Measurements from ENCODE around the gene RAD51B. TPM values are rescaled to one million over a fixed set of nuclear protein-coding genes. Genes with fewer than 3 reads are reported as not detected.

RAD51B gene
- total and polyA plus RNA-seq, 2 of the 13 experiments (the other 11 are each of a cell fraction or from before 2014, with no cell fraction given) = 7.0 to 9.5 TPM

GRCh38 chr14:67819563-67820421 lies at the start of gene RAD51B (continued):
- TF ChIP-seq ZBTB42 (CRISPR knock-in tag; IDR thresholded peaks at IDR 0.05) (no peak), ZNF251 (CRISPR knock-in tag; IDR thresholded peaks at IDR 0.05) (no peak), KAT8 (CRISPR knock-in tag; IDR thresholded peaks at IDR 0.05) (peak; percentile 86), TAF15 (IDR thresholded peaks at IDR 0.05; ENCODE audit: low read depth, low read length, poor library complexity, severe bottlenecking) (no peak), SATB2 (CRISPR knock-in tag; IDR thresholded peaks at IDR 0.05) (no peak), RAD21 (CRISPR knock-in tag; IDR thresholded peaks at IDR 0.05) (no peak), RFXANK (CRISPR knock-in tag; IDR thresholded peaks at IDR 0.05) (no peak), MXI1 (IDR thresholded peaks at IDR 0.05; ENCODE audit: borderline replicate concordance, low read depth, low read length) (no peak), ZBTB21 (CRISPR knock-in tag; IDR thresholded peaks at IDR 0.05) (no peak), TBP (CRISPR knock-in tag; IDR thresholded peaks at IDR 0.05) (no peak), TARDBP (CRISPR knock-in tag; IDR thresholded peaks at IDR 0.05) (peak; percentile 64; the same call in 1 of the 2 replicates), ZNF343 (CRISPR knock-in tag; IDR thresholded peaks at IDR 0.05) (no peak), ZNF274 (CRISPR knock-in tag; IDR thresholded peaks at IDR 0.05) (no peak; the same call in 1 of the 2 replicates), GLMP (CRISPR knock-in tag; IDR thresholded peaks at IDR 0.05; ENCODE audit: borderline replicate concordance) (no peak), FOXP1 (IDR thresholded peaks at IDR 0.05) (no peak), FOXP1 (CRISPR knock-in tag; IDR thresholded peaks at IDR 0.05) (no peak), ATF7-NPFF (CRISPR knock-in tag; IDR thresholded peaks at IDR 0.05; ENCODE audit: low read depth) (no peak), ZC3H4 (CRISPR knock-in tag; IDR thresholded peaks at IDR 0.05; ENCODE audit: borderline replicate concordance) (no peak)
- TF ChIP-seq, protein P1, sequence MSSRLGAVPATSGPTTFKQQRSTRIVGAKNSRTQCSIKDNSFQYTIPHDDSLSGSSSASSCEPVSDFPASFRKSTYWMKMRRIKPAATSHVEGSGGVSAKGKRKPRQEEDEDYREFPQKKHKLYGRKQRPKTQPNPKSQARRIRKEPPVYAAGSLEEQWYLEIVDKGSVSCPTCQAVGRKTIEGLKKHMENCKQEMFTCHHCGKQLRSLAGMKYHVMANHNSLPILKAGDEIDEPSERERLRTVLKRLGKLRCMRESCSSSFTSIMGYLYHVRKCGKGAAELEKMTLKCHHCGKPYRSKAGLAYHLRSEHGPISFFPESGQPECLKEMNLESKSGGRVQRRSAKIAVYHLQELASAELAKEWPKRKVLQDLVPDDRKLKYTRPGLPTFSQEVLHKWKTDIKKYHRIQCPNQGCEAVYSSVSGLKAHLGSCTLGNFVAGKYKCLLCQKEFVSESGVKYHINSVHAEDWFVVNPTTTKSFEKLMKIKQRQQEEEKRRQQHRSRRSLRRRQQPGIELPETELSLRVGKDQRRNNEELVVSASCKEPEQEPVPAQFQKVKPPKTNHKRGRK (CRISPR knock-in tag; IDR thresholded peaks at IDR 0.05) = no peak
- TF ChIP-seq, protein P2, sequence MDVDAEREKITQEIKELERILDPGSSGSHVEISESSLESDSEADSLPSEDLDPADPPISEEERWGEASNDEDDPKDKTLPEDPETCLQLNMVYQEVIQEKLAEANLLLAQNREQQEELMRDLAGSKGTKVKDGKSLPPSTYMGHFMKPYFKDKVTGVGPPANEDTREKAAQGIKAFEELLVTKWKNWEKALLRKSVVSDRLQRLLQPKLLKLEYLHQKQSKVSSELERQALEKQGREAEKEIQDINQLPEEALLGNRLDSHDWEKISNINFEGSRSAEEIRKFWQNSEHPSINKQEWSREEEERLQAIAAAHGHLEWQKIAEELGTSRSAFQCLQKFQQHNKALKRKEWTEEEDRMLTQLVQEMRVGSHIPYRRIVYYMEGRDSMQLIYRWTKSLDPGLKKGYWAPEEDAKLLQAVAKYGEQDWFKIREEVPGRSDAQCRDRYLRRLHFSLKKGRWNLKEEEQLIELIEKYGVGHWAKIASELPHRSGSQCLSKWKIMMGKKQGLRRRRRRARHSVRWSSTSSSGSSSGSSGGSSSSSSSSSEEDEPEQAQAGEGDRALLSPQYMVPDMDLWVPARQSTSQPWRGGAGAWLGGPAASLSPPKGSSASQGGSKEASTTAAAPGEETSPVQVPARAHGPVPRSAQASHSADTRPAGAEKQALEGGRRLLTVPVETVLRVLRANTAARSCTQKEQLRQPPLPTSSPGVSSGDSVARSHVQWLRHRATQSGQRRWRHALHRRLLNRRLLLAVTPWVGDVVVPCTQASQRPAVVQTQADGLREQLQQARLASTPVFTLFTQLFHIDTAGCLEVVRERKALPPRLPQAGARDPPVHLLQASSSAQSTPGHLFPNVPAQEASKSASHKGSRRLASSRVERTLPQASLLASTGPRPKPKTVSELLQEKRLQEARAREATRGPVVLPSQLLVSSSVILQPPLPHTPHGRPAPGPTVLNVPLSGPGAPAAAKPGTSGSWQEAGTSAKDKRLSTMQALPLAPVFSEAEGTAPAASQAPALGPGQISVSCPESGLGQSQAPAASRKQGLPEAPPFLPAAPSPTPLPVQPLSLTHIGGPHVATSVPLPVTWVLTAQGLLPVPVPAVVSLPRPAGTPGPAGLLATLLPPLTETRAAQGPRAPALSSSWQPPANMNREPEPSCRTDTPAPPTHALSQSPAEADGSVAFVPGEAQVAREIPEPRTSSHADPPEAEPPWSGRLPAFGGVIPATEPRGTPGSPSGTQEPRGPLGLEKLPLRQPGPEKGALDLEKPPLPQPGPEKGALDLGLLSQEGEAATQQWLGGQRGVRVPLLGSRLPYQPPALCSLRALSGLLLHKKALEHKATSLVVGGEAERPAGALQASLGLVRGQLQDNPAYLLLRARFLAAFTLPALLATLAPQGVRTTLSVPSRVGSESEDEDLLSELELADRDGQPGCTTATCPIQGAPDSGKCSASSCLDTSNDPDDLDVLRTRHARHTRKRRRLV (CRISPR knock-in tag; IDR thresholded peaks at IDR 0.05) = no peak
- TF ChIP-seq, protein P3, sequence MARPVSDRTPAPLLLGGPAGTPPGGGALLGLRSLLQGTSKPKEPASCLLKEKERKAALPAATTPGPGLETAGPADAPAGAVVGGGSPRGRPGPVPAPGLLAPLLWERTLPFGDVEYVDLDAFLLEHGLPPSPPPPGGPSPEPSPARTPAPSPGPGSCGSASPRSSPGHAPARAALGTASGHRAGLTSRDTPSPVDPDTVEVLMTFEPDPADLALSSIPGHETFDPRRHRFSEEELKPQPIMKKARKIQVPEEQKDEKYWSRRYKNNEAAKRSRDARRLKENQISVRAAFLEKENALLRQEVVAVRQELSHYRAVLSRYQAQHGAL (CRISPR knock-in tag; IDR thresholded peaks at IDR 0.05; ENCODE audit: not compliant biosample characterization) = no peak

Data from HepG2 (cell line).